Upper lobe of left lung (tissue), 6 donors: ENCODE results near the gene KBTBD13. TPM values are rescaled to one million over a fixed set of nuclear protein-coding genes. Genes with fewer than 3 reads are reported as not detected.

Source experiments
- ATAC-seq, 2 donors: fragments of 200-7000 bp; cut with Tn5 transposase; one replicate each; pipeline ENCODE4 v1.9.1; 2022; ENCODE audit warnings: mild to moderate bottlenecking in 2 of 2, moderate library complexity in 2 of 2; ENCODE audit not compliant: low FRiP score in 2 of 2
- DNase-seq, 2 donors: peaks; one replicate each; pipeline ENCODE4 v3.0.0-alpha.2; 2019 to 2020
- H3K27ac ChIP-seq, 4 donors: fragments of 200-600 bp; sonication (generic); one replicate each; pipeline ENCODE4 v1.5.1; 2016 to 2019
- H3K27me3 ChIP-seq, 4 donors: fragments of 200-600 bp; sonication (generic); one replicate each; pipeline ENCODE4 v1.5.1; 2017 to 2019
- H3K36me3 ChIP-seq, 4 donors: fragments of 200-600 bp; sonication (generic); one replicate each; pipeline ENCODE4 v1.5.1; 2016 to 2019
- H3K4me1 ChIP-seq, 4 donors: fragments of 200-600 bp; sonication (generic); one replicate each; pipeline ENCODE4 v1.5.1; 2018 to 2019
- H3K4me3 ChIP-seq, 4 donors: fragments of 200-600 bp; sonication (generic); one replicate each; pipeline ENCODE4 v1.5.1; 2017 to 2019; ENCODE audit warnings: mild to moderate bottlenecking in 2 of 4, moderate library complexity in 1 of 4
- H3K9me3 ChIP-seq, 4 donors: fragments of 200-600 bp; sonication (generic); one replicate each; pipeline ENCODE4 v1.5.1; 2018 to 2019
- CTCF ChIP-seq, 6 experiments: fragments of 450-650 bp in 4 of 6; fragments of 200-600 bp in 2 of 6; sonication (generic) in 2 of 6; IDR thresholded peaks; one replicate each; pipeline ENCODE4 v1.5.1; 2016 to 2019; ENCODE audit warnings: antibody characterized with exemption in 6 of 6
- EP300 ChIP-seq, 4 donors: sonication (generic); formaldehyde crosslinking; IDR thresholded peaks; one replicate each; pipeline ENCODE4 v1.5.1; 2017; ENCODE audit warnings: antibody characterized with exemption in 4 of 4, control low read depth in 2 of 4
- POLR2A ChIP-seq, 4 donors: fragments of 450-650 bp; IDR thresholded peaks; one replicate each; pipeline ENCODE4 v1.5.1; 2016 to 2017; ENCODE audit warnings: antibody characterized with exemption in 4 of 4, mild to moderate bottlenecking in 2 of 4
- POLR2AphosphoS5 ChIP-seq, 2 donors: sonication (generic); formaldehyde crosslinking; IDR thresholded peaks; one replicate each; pipeline ENCODE4 v1.5.1; 2017; ENCODE audit warnings: antibody characterized with exemption in 2 of 2
- WGBS, 2 donors: methylation state at CpG; one replicate each; pipeline ENCODE4 v1.1.5; 2017 to 2018; 5-methylcytosine and 5-hydroxymethylcytosine counted together
- total RNA-seq, 6 donors: library from RNA; depleted of rRNA in 4 of 6; stranded (reverse); fragments of >200 nt in 4 of 6; gene quantifications; one replicate each; pipeline versions ENCODE4 v1.1.0 to v1.2.1, GENCODE V29; 2016 to 2021
- donor health status: DM: no; HTN: no; CAD: no; lungs with moderate emphysema.
- donor health status: DM: no; HTN: yes; CAD: no; lungs with severe emphysema.

KBTBD13 gene
- total RNA-seq, 6 donors from 2014 or later = not detected

- peak overlapping the region; percentile 7 to 53 (median 34) for H3K27ac ChIP-seq
- ATAC-seq (peak; percentile 73 to 85), DNase-seq (peak; percentile 70 to 81)
- H3K36me3 ChIP-seq = peaks cover 0 to 8% (median 1%) of the 10 kb centered on the region in 4 donors
- no peaks in the 10 kb centered on the region for H3K9me3 ChIP-seq
- H3K4me3 ChIP-seq = no peak overlapping the region
- 66 to 76% methylated on average over 17 to 24 of the region's 26 CpGs for WGBS, 2 donors
- H3K27me3 ChIP-seq = no peaks in the 10 kb centered on the region
- peaks cover 9 to 22% (median 14%) of the 10 kb centered on the region in 4 donors for H3K4me1 ChIP-seq
- peak; percentile 72 to 92 (median 88) for TF ChIP-seq CTCF (IDR thresholded peaks at IDR 0.05)
- no peak for TF ChIP-seq POLR2A (IDR thresholded peaks at IDR 0.05)
- peak in 1 of 2 donors; percentile 22 for TF ChIP-seq POLR2AphosphoS5 (IDR thresholded peaks at IDR 0.05)
Measured at GRCh38 chr15:65054333-65055200, 22.0 kb upstream of the KBTBD13 start.

- peaks cover 0 to 8% (median 1%) of the 10 kb centered on the region in 4 donors for H3K36me3 ChIP-seq
- H3K27ac ChIP-seq = peak overlapping the region in 3 of 4 donors; percentile 28 to 53 (median 40)
- peak; percentile 7 to 41 for ATAC-seq
- peaks cover 1 to 14% (median 7%) of the 10 kb centered on the region in 4 donors for H3K4me1 ChIP-seq
- H3K27me3 ChIP-seq = no peaks in the 10 kb centered on the region
- no peak for DNase-seq
- H3K9me3 ChIP-seq = no peaks in the 10 kb centered on the region
- H3K4me3 ChIP-seq = no peak overlapping the region
- WGBS, 2 donors = 30 to 49% methylated on average over 4 to 6 of the region's 6 CpGs
- TF ChIP-seq POLR2A (IDR thresholded peaks at IDR 0.05) = no peak
- TF ChIP-seq EP300 (IDR thresholded peaks at IDR 0.05) = no peak
- TF ChIP-seq CTCF (IDR thresholded peaks at IDR 0.05) = no peak
- TF ChIP-seq POLR2AphosphoS5 (IDR thresholded peaks at IDR 0.05) = no peak
Measured at GRCh38 chr15:65055201-65055870, 21.2 kb upstream of the KBTBD13 start.

- ATAC-seq = no peak
- DNase-seq = no peak
- peaks cover 2 to 13% (median 6%) of the 10 kb centered on the region in 4 donors for H3K4me1 ChIP-seq
- 76 to 85% methylated on average over 9 of the region's 9 CpGs for WGBS, 2 donors
- no peaks in the 10 kb centered on the region for H3K9me3 ChIP-seq
- peaks cover 0 to 8% (median 1%) of the 10 kb centered on the region in 4 donors for H3K36me3 ChIP-seq
- H3K27me3 ChIP-seq = no peaks in the 10 kb centered on the region
- TF ChIP-seq EP300 (IDR thresholded peaks at IDR 0.05) (no peak), POLR2A (IDR thresholded peaks at IDR 0.05) (no peak), POLR2AphosphoS5 (IDR thresholded peaks at IDR 0.05) (no peak), CTCF (IDR thresholded peaks at IDR 0.05) (no peak)
- H3K27ac ChIP-seq = peak overlapping the region in 1 of 4 donors; percentile 40
- H3K4me3 ChIP-seq = no peak overlapping the region
Measured at GRCh38 chr15:65056106-65056505, 20.4 kb upstream of the KBTBD13 start.

GRCh38 chr15:65056868-65057548 lies 19.5 kb upstream of the KBTBD13 start:
- Histone ChIP-seq H3K27ac (peak overlapping the region in 2 of 4 donors; percentile 18 to 37), H3K4me1 (peaks cover 3 to 13% (median 7%) of the 10 kb centered on the region in 4 donors), H3K27me3 (no peaks in the 10 kb centered on the region), H3K36me3 (peaks cover 0 to 8% (median 1%) of the 10 kb centered on the region in 4 donors), H3K9me3 (no peaks in the 10 kb centered on the region), H3K4me3 (no peak overlapping the region)
- 83 to 84% methylated on average over 7 to 8 of the region's 8 CpGs for WGBS, 2 donors
- DNase-seq (no peak), ATAC-seq (no peak)
- TF ChIP-seq EP300 (IDR thresholded peaks at IDR 0.05) (no peak), CTCF (IDR thresholded peaks at IDR 0.05) (no peak), POLR2AphosphoS5 (IDR thresholded peaks at IDR 0.05) (no peak), POLR2A (IDR thresholded peaks at IDR 0.05) (no peak)
